Measurements from ENCODE around the gene CHKA.

Gene CHKA

DNA sequence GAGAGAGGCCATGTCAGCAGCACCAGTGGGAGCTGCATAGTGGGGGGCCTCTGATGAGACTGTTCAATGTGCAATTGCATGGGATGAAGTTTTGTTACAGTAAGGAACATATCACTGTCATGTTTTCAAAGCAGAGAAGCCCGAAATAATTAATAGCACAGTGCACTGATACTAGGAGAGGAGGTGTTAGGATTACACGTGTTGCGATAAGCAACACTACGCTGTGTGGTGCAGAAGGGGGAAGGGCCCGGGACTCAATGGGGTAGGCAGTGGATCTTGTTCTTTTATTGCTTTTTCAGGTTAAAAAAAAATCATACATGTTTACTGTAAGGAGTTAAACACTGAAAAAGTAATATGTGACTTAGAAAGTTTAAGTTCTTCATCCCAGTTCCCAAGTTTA is 53.2 kb downstream of the CHKA start:
- DNase-seq: no peak

DNA sequence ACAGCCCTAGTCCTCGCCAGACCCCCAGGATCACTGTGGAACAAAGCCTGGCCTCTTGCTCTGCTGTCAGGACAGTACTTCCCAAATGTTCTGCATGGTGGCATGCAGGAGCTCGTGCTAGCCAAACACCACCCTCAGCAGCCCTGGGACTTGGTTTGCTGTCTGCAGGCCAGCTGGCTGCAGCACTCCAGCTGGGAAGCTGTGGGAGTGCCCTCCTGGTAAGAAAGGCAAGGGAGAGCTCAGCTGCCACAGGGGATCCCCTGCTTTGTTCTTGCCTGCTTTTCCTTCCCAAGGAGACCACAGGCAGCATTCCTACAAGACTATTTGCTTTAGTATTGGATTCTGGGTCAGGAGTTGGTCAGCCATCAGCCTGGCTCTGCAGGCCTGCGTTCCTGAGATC is 54.4 kb downstream of the CHKA start:
- DNase-seq: no peak

DNA sequence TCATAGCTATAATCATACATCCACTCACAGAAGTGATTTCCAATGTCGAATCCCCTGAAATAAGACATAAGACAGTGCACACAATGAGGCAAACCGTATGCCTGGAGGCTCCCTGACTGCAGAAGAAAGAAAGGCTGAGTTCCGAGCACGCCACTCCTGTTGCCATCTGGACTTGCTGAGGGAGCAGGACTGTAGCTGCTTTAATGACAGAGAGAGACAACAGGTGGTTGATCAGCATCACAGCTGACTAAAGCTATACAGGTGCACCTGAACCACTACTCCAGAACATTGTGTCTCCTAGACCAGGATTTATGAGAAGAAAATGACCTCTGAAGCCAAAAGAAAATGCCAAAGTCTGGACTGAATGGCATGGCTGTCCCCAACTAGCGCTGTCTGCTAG is 55.3 kb downstream of the CHKA start:
- no peak for DNase-seq

DNA sequence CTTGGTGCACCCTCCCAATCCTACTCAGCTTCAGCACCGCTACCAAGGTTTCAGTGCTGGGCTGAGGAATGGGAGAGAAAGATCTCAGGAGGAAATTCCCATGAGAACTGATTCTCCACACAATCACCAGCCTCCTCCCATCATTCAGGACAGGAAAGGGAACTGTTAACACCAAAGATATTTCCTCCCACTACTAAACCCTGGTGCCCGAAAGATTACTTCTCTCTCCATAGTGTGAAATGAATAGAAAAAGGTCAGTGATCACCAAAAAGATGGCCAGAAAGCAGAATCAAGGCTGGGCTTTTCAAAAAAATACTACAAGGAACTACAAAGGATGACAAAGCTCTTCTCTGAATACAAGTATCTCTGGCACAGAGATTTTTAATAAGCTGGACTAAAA is 56.3 kb downstream of the CHKA start:
- DNase-seq: no peak

DNA sequence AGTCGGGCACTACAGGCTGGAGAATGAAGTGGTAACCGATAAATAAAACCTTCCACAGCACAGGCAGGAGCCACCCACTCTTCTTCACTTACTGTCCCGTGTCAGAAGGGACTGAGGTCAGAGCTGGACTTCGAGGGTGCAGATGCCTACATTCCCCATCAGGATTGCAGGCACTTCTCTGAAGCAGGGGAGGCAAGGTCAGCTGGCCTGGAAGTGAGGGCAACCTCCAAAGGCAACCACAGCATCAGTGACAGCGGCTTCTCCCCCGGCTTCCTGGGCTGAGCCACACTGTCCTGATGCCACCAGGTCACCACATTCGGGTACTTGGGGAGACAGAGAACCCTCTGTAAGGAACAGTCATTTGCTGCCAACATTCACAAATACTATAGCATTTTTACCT is 59.7 kb downstream of the CHKA start:
- DNase-seq: no peak

DNA sequence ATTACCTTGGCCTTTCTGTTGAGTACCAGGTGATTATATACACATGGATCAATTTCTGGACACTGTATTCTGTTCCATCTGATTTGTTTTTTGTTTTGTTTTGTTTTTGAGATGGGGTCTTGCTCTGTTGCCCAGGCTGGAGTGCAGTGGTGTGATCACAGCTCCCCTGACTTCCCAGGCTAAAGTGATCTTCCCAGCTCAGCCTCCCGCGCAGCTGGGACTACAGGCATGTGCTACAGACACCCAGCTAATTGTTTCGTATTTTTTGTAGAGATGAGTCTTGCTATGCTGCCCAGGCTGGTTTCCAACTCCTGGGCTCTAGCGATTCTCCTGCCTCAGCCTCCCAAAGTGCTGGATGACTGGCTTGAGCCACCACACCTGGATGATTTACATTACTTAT is 63.4 kb downstream of the CHKA start:
- no peak for DNase-seq

DNA sequence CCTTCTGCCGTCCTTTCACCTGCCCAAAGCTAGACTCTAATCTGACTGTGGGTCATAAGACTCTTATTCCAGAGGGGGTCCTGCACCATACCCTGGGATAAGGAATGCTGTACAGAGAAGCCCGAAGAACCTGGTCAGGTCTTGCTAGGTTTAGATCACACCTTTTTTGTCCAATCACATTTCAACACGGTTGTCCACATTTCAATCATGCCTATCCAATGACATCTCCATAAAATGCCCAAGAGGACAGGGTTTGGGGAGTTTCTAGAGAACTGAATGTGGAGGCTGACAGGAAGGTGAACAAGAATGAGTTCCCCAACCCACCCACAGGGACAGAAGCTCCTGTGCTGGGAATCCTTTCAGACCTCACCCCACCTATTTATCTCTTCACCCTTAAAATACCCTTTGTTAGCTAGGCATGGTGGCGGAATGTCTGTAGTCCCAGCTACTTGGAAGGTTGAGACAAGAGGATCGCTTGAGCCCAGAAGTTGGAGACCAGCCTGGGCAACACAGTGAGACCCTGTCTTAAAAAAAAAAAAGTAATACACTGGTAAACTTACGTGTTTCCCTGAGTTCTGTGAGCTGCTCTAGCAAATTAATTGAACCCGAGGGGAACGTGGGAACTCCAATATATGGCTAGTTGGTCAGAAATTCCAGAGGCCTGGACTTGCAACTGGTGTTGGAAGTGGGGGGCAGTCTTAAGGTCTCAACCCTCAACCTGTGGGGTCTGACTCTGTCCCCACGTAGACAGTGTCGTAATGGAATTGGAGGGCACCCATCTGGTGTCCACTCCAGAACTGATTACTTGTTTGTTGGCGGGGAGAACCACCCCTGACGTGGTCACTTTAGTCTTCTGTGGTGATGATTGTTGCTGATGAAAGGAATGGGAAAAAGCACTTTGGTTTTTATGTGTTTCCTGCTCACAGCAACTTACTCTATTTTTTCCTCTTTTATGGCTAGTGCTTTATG is 64.6 kb downstream of the CHKA start:
- DNase-seq: no peak

DNA sequence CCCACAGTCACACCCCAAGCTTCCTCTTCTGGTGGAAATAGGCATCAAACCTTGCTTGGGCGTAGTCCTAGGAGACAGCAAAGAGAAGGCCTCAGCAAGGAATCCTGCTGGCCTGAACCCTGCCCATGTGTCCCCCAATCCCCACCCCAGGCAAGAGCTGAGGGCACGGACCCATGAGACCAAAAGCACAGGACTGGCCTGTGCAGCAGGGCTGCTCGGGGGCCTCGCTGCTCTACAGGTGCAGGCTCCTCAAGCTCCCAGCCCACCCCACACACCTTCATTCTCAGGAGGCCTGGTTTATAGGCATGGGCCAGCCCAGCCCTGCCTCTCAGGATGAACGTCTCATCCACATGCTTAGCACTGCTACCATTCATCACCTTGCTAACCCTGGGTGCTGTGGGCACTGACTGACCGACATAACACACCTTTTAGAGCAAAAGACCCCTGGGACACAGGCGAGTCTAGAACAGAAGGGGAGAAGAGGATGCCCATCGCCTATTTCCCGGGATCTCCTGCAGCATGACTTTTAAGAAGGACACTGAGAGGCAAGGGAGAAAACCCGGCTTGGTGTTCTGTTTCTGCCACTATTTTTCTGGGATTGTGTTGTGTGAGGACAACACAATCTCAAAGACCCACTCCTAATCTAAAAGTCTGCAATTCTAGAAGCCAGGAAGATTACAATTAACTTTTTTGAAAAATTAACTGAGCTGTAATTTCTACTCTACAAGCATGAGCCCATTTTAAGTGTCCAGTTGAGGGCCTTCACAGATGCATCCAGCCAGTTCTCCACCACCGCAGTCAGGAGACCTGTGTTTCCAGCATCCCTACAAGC is 67.0 kb downstream of the CHKA start:
- DNase-seq: no peak

DNA sequence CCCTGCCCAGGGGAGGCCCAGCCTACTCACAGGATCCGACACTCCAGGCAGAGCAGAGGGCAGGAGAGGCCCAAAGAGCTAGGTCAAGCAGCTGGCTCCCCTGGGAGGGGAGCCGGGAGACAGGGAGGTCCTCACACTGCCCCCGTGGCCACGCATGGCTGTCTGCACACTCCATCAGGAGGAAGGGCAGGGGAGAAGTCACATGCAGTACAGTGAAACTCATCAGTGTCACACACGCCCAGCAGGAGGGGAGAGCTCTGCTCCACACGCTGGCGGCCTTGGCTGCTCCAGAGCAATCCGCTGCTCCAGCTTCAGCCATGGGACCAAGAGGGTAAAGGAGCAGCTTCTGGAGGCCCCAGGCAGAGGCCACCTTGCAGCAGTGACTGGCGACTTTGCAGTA is 68.1 kb downstream of the CHKA start:
- DNase-seq: no peak

DNA sequence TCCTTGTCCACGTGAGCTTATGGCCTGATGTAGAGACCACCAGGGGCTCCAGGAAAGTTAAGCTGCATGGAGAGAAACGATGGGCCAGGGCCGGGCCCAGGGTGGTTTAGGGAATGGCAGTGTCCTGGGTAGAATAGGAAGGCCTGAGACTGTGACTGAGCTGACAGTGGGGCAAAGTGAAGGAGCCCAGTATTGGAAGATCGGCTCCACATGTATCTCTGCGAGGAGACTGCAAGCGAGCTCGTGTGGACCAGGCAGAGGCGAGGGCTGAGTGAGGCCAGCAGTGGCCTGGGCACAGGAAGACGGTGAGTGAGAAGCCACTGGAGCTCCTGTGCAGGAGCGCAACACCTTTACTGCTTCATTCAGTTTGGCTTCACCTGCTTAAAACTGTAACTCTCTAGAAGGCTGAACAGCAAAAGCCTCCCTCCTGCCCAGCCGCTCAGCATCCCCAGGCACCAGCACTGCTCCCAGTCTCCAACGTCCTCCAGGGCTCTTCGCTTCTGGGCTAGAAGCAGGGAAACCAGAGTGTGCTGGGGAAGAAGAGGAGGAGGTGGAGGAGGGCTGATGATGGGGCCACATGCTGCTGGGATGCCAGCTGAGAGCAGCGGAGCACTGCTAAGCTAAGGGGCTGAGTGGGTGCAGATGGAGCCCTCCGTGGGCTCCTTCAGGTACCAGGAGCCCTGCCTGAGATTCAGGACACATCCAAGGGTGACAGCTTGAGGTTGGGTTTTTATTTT is 68.9 kb downstream of the CHKA start:
- DNase-seq: no peak

DNA sequence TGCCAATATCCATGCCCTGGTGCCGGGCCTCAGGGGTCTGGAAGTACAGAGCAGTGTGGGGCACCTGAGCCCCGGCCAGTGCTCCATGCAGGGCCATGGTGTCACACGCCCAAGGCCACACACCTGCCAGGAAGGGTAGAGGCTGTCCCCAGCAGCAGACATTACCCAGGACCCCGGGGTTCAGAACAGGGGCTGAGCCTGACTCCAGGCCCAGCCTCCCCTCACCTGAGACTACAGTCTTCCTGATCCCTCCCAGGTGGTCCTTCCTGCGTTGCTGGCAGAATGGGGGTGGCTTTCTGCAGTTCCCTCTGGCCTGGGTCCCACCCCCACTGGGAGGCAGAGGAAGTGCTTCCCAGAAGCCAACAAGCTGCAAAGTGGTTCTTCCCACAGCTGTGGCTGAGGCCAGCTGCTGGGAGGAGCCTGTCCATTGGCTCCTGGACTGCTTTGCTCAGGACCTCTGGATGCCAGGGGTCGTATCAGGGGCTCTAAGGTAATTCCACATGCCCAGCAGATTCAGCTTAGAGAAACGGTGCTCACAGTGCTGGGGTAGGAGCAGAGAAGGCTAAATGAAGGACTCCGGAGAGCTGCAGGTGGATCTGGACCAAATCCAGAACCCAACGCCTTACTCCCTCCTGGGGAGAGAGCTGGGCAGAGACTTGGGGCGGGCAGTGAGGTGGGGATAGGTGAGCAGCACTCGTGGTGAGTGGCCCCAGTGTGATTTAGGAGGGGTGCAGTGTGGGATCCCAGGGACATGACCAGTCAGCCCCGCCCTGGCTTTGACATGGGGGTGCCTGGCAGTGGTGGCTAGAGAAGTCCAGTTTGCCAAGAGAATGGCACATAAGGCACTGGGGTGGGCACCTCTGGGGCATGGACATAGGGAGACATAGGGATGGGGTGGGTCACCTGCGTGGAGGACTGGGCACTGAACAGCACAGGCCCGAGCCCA is 69.7 kb downstream of the CHKA start:
- no peak for DNase-seq

DNA sequence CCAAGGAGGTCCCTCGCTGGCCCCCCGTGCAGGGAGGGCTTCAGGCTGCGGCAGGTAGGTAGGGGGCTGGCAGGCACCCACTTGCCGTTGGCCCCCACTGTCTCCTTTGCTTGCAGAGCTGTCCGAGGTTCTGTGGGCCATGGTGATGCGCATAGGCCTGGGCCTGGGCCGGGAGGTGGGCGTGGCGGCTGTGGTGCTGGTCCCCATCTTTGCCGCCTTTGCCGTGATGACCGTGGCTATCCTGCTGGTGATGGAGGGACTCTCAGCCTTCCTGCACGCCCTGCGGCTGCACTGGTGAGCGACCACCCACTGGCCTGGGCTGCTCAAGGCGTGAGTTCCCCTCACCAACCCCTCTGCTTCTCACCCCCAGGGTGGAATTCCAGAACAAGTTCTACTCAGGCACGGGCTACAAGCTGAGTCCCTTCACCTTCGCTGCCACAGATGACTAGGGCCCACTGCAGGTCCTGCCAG is 70.8 kb downstream of the CHKA start:
- no peak for DNase-seq

DNA sequence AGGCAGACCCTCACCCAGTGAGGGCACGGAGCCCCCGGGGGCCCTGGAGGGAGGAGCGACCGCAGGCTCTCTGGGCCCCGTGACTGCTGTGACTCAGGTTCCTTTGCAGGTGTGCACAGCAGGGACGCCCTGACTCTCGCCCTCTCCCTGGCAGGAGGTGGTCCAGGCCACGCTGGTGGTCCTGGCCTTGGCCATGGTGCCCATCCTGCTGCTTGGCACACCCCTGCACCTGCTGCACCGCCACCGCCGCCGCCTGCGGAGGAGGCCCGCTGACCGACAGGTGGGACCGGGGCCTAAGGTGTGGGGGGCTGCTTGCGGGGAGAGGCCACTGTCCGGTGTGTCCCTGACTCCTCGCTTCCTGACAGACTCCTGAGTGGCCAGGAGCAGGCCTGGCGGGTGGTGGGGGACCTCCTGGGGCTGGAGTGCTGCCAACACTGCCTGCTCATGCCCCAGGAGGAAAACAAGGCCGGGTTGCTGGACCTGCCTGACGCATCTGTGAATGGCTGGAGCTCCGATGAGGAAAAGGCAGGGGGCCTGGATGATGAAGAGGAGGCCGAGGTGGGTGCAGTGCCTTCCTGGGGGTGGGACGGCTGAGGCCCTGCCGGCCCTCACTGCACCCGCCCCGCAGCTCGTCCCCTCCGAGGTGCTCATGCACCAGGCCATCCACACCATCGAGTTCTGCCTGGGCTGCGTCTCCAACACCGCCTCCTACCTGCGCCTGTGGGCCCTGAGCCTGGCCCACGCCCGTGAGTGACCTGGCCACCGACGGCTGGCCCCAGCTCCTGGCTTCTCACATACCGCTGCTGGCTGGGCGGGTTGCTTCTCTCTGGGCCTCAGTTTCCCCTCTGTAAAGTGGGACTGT is 71.4 kb downstream of the CHKA start:
- no peak for DNase-seq

DNA sequence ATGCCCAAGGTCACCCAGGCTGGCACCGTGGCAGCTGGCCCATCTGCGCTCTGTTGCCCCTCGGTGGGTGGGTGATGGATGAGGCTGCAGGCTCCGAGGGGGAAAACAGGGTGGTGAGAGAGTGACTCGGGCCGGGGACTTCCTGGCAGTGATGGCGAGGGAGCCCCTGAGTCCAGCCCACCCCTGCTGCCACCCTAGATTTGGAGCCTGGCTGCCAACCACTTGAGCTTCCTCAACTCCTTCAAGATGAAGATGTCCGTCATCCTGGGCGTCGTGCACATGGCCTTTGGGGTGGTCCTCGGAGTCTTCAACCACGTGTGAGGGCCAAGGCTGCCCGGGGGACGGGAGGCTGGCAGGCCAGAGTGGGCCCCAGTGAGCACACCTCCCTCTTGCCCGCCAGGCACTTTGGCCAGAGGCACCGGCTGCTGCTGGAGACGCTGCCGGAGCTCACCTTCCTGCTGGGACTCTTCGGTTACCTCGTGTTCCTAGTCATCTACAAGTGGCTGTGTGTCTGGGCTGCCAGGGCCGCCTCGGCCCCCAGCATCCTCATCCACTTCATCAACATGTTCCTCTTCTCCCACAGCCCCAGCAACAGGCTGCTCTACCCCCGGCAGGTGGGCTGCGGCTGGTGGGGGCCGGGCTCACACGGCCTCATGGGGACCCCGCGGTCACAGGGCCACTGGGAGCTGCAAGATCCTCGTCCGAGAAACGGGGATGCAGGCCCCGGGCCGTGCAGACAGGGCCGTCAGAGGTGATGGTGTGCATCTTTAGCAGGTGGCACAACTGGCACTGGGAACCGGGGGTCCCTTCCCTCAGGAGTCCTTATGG is 72.3 kb downstream of the CHKA start:
- DNase-seq: no peak

DNA sequence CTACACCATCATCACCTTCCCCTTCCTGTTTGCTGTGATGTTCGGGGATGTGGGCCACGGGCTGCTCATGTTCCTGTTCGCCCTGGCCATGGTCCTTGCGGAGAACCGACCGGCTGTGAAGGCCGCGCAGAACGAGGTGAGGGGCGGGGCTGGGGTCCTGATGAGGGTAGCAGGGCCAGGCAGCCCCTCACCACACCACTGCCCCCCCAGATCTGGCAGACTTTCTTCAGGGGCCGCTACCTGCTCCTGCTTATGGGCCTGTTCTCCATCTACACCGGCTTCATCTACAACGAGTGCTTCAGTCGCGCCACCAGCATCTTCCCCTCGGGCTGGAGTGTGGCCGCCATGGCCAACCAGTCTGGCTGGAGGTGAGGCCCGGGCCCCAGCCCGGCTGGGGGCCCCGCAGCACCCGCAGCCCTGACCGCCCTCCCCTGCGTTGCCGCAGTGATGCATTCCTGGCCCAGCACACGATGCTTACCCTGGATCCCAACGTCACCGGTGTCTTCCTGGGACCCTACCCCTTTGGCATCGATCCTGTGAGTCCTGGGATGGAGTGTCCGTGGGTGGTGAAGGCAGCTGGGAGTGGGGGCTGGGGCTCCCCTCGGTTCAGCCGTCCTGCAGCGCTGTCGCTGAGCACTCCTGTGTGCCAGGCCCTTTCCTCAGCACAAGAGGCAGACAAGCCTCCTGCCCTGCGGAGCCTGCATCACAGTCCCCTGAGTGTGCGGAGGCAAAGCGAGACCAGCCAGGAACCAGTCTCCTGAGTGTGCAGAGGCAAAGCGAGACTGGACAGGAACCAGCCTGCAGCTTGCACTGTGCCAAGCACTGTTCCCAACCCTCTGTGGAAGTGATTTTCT is 73.5 kb downstream of the CHKA start:
- no peak for DNase-seq

DNA sequence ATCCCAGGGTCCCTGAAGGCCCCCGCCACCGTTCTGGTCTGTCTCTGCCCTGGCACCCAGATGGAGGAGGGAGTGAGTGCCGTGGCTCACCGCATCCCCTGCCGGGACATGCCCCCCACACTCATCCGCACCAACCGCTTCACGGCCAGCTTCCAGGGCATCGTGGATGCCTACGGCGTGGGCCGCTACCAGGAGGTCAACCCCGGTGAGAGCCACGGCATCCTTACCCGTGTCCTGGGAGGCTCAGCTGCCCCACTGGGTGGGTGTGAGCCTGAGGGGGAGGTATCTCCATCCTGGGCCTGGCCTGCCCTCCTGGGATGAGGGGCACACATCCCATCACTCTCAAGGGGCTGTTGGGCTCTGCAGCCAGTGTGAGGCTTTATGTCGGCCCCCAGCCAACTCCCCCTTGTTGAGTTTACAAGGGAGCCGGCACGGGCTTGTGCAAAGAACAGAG is 76.3 kb downstream of the CHKA start:
- no peak for DNase-seq

DNA sequence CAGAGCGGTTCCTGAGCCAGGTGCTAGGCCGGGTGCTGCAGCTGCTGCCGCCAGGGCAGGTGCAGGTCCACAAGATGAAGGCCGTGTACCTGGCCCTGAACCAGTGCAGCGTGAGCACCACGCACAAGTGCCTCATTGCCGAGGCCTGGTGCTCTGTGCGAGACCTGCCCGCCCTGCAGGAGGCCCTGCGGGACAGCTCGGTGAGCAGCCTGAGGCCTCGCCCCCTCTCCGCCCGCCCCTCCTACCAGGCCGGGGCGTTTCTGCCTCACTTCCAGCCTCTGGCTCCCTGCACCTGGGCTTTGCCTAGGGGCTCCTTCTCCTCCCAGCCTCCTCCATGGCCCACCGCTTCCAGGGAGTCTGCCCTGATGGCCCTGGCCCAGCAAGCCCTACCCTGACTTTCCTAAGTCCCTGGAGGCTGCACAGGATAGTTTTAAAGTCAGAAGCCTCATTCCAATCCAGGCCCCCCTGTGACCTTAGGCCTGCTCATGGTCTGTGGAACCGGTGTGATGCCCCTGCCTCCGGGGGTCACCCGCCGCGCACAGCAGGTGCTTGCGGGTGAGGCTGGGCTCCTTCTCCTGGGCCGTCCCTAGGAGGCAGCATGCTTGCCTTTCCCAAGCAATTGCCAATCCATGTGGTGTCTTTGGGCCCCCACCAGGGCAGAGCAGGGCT is 76.9 kb downstream of the CHKA start:
- DNase-seq: no peak
